ENCODE results near the gene UPP2.

The UPP2 gene

DNA sequence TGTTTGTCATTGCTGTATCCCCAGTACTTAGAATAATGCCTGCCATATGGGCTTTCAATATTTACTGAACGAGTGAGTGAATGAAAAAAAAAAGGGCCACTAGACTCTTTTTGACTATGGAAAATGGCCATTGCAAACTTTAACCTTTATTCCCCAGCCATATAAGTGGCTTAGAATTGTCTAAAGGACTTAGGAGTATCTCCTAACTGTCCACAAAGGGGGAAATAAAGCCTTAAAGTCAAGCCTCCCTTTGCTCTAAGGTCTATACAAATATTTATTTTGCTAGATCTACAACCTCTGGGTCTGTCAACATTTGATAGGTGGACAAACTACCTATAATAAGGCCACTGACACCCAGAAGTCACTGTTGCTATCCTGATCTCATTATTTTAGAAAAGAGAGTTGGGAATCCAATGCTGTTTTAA is 25.7 kb downstream of the UPP2 start:
- Histone ChIP-seq H3K27me3 (ENCODE audit: control insufficient read depth in 3 of 3, insufficient read depth in 3 of 3, low read depth in 1 of 3, low read length in 3 of 3) (no peaks in the 10 kb centered on the region), H3K18ac (ENCODE audit: low read length) (no peak overlapping the region), H3K23ac (ENCODE audit: low read depth, low read length, poor library complexity) (no peak overlapping the region), H3K27ac (replicated peaks; ENCODE audit: low read length) (no peak overlapping the region), H2AK5ac (ENCODE audit: low read depth, low read length) (no peak overlapping the region), H3K79me1 (ENCODE audit: low read depth, low read length) (no peaks in the 10 kb centered on the region), H3K4me1 (ENCODE audit: control insufficient read depth in 2 of 2, insufficient read depth in 1 of 2, low read depth in 1 of 2, low read length in 2 of 2) (no peaks in the 10 kb centered on the region), H3K4me3 (ENCODE audit: low read length in 2 of 2) (no peak overlapping the region), H3K36me3 (replicated peaks in 1 of 2; ENCODE audit: control insufficient read depth in 2 of 2, insufficient read depth in 2 of 2, low read length in 2 of 2) (no peaks in the 10 kb centered on the region), H2BK5ac (ENCODE audit: low read length) (no peak overlapping the region), H3K9me3 (replicated peaks in 1 of 2; ENCODE audit: control insufficient read depth in 2 of 2, insufficient read depth in 1 of 2, low read depth in 1 of 2, low read length in 2 of 2) (no peaks in the 10 kb centered on the region), H4K91ac (ENCODE audit: low read depth, low read length, poor library complexity) (no peak overlapping the region), H2BK15ac (ENCODE audit: low read length) (no peak overlapping the region), H2BK120ac (ENCODE audit: low read depth, low read length) (no peak overlapping the region), H4K8ac (ENCODE audit: low read depth, low read length) (no peak overlapping the region), H2AFZ (ENCODE audit: low read length) (no peak overlapping the region), H3K9ac (ENCODE audit: low read depth, low read length, poor library complexity) (no peak overlapping the region), H2BK12ac (ENCODE audit: low read length) (no peak overlapping the region), H3K14ac (ENCODE audit: low read length) (no peak overlapping the region), H3K4ac (ENCODE audit: low read length) (no peak overlapping the region), H3K4me2 (ENCODE audit: insufficient read depth, low read length, poor library complexity, severe bottlenecking) (no peak overlapping the region)
- no CpG with 5 or more reads among the region's 1 CpG for WGBS, 2 donors (ENCODE audit: extremely low coverage in 2 of 2, insufficient read length in 2 of 2, insufficient replicate concordance in 1 of 2)
- no peak for DNase-seq (ENCODE audit: low spot score)

DNA sequence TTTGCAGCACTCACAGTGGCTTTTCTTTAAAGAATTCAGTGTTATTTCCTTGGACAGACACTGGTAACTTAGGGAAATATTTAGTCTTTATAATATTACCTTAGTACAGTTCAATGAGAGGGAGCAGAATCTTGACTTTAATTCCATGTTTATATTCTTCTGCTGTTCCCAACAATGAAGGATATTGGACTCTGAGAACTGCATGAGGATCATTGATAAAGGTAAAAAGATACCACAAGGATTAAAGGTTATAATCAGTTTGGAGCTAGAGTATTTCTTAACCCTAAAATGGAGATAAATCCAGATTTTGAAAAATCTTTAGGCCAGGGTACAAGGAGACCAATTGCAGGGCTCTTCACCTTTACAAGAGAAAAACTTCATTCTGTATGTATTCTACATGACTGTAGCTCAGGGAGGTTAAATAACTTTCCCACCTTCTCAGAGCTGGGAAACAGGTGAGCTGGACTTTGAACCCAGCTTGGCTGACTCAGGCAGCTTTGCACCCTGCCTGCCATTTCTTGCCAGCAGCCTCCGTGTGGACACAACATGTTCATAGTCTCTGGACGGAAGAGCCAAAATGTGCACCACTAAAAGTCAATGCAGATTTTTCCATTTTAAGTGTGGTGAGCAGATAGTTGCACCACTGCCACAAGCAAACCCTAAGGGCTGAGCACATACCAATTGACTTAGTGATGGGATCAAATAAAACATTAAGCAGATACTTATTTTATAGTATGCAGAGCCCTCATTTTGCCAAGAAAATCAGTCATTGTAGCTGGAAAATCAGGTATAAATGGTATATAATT is 26.7 kb downstream of the UPP2 start:
- Histone ChIP-seq H3K4ac (ENCODE audit: low read length) (no peak overlapping the region), H2AK5ac (ENCODE audit: low read depth, low read length) (no peak overlapping the region), H3K4me1 (ENCODE audit: control insufficient read depth in 2 of 2, insufficient read depth in 1 of 2, low read depth in 1 of 2, low read length in 2 of 2) (no peaks in the 10 kb centered on the region), H3K27me3 (ENCODE audit: control insufficient read depth in 3 of 3, insufficient read depth in 3 of 3, low read depth in 1 of 3, low read length in 3 of 3) (no peaks in the 10 kb centered on the region), H2BK5ac (ENCODE audit: low read length) (no peak overlapping the region), H3K4me3 (ENCODE audit: low read length in 2 of 2) (no peak overlapping the region), H3K18ac (ENCODE audit: low read length) (no peak overlapping the region), H2BK120ac (ENCODE audit: low read depth, low read length) (no peak overlapping the region), H2AFZ (ENCODE audit: low read length) (no peak overlapping the region), H4K91ac (ENCODE audit: low read depth, low read length, poor library complexity) (no peak overlapping the region), H3K23ac (ENCODE audit: low read depth, low read length, poor library complexity) (no peak overlapping the region), H3K79me1 (ENCODE audit: low read depth, low read length) (no peaks in the 10 kb centered on the region), H3K36me3 (replicated peaks in 1 of 2; ENCODE audit: control insufficient read depth in 2 of 2, insufficient read depth in 2 of 2, low read length in 2 of 2) (no peaks in the 10 kb centered on the region), H2BK12ac (ENCODE audit: low read length) (no peak overlapping the region), H3K14ac (ENCODE audit: low read length) (no peak overlapping the region), H3K9me3 (replicated peaks in 1 of 2; ENCODE audit: control insufficient read depth in 2 of 2, insufficient read depth in 1 of 2, low read depth in 1 of 2, low read length in 2 of 2) (no peaks in the 10 kb centered on the region), H3K4me2 (ENCODE audit: insufficient read depth, low read length, poor library complexity, severe bottlenecking) (no peak overlapping the region), H3K9ac (ENCODE audit: low read depth, low read length, poor library complexity) (no peak overlapping the region), H3K27ac (replicated peaks; ENCODE audit: low read length) (no peak overlapping the region), H4K8ac (ENCODE audit: low read depth, low read length) (no peak overlapping the region), H2BK15ac (ENCODE audit: low read length) (no peak overlapping the region)
- DNase-seq (ENCODE audit: low spot score): no peak
- no CpG with 5 or more reads among the region's 2 CpGs for WGBS, 2 donors (ENCODE audit: extremely low coverage in 2 of 2, insufficient read length in 2 of 2, insufficient replicate concordance in 1 of 2)

DNA sequence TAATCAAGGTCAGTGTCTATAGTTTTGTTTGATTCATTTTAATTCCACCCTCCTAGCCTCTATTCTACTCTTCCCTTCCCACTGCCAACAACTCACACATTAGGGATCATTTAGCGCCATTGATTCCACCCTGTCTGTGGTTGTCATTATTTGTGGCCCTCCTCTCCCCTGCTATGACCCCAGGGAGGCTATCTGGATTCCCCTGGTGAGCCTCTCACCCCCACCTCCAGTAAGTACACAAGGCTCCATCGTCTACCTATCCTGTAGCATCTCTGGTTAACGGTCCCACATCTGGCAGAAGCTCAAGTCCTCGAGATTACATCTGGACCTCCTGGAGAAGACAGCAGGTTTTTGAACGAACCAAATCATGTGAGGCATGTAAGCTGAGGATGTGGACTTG is 27.4 kb downstream of the UPP2 start:
- H3K14ac ChIP-seq (ENCODE audit: low read length): no peak overlapping the region
- H2BK5ac ChIP-seq (ENCODE audit: low read length): no peak overlapping the region
- H3K36me3 ChIP-seq (replicated peaks in 1 of 2; ENCODE audit: control insufficient read depth in 2 of 2, insufficient read depth in 2 of 2, low read length in 2 of 2): no peaks in the 10 kb centered on the region
- H4K91ac ChIP-seq (ENCODE audit: low read depth, low read length, poor library complexity): no peak overlapping the region
- no peak overlapping the region for H3K4me3 ChIP-seq (ENCODE audit: low read length in 2 of 2)
- H4K8ac ChIP-seq (ENCODE audit: low read depth, low read length): no peak overlapping the region
- WGBS, 2 donors (ENCODE audit: extremely low coverage in 2 of 2, insufficient read length in 2 of 2, insufficient replicate concordance in 1 of 2): no CpG with 5 or more reads among the region's 5 CpGs
- no peak overlapping the region for H2BK12ac ChIP-seq (ENCODE audit: low read length)
- no peaks in the 10 kb centered on the region for H3K4me1 ChIP-seq (ENCODE audit: control insufficient read depth in 2 of 2, insufficient read depth in 1 of 2, low read depth in 1 of 2, low read length in 2 of 2)
- no peak overlapping the region for H3K9ac ChIP-seq (ENCODE audit: low read depth, low read length, poor library complexity)
- H2BK120ac ChIP-seq (ENCODE audit: low read depth, low read length): no peak overlapping the region
- H2BK15ac ChIP-seq (ENCODE audit: low read length): no peak overlapping the region
- DNase-seq (ENCODE audit: low spot score): no peak
- no peak overlapping the region for H3K4me2 ChIP-seq (ENCODE audit: insufficient read depth, low read length, poor library complexity, severe bottlenecking)
- no peaks in the 10 kb centered on the region for H3K79me1 ChIP-seq (ENCODE audit: low read depth, low read length)
- H3K27ac ChIP-seq (replicated peaks; ENCODE audit: low read length): no peak overlapping the region
- H3K23ac ChIP-seq (ENCODE audit: low read depth, low read length, poor library complexity): no peak overlapping the region
- H2AFZ ChIP-seq (ENCODE audit: low read length): no peak overlapping the region
- H2AK5ac ChIP-seq (ENCODE audit: low read depth, low read length): no peak overlapping the region
- no peak overlapping the region for H3K18ac ChIP-seq (ENCODE audit: low read length)
- no peak overlapping the region for H3K4ac ChIP-seq (ENCODE audit: low read length)
- H3K9me3 ChIP-seq (replicated peaks in 1 of 2; ENCODE audit: control insufficient read depth in 2 of 2, insufficient read depth in 1 of 2, low read depth in 1 of 2, low read length in 2 of 2): no peaks in the 10 kb centered on the region
- H3K27me3 ChIP-seq (ENCODE audit: control insufficient read depth in 3 of 3, insufficient read depth in 3 of 3, low read depth in 1 of 3, low read length in 3 of 3): no peaks in the 10 kb centered on the region

DNA sequence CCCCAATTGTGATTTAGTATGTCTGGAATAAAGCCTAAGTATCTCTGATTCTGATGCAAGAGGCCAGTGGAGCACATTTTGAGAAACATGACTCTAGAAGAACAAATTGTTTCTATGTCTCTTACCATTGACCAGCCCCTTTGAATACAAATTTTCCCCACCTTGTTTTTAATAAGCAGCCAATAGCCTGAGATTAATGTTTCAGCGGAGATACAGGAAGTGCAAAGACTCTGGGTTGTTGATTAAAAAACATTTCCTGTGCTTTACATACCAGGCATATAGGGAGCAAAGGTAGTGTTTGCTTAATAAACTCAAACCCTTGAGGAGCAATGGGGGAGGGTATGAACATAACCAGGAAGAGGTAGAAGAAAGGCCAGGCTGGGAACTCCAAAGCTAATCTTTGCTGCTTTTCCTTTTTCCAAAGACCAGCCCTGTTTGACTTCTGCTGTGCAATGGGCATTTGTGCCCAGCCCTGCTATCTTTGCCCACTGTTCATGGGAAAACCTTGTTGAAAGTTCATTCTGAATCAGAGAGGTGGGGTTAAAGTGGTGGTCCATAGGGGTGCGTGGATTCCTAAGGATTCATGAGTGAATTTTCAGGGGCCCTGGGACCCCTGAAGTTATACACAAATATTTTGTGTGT is 29.3 kb downstream of the UPP2 start:
- no peak overlapping the region for H3K9ac ChIP-seq (ENCODE audit: low read depth, low read length, poor library complexity)
- no peak overlapping the region for H2AFZ ChIP-seq (ENCODE audit: low read length)
- H2BK12ac ChIP-seq (ENCODE audit: low read length): no peak overlapping the region
- H3K9me3 ChIP-seq (replicated peaks in 1 of 2; ENCODE audit: control insufficient read depth in 2 of 2, insufficient read depth in 1 of 2, low read depth in 1 of 2, low read length in 2 of 2): no peaks in the 10 kb centered on the region
- H3K36me3 ChIP-seq (replicated peaks in 1 of 2; ENCODE audit: control insufficient read depth in 2 of 2, insufficient read depth in 2 of 2, low read length in 2 of 2): no peaks in the 10 kb centered on the region
- H2BK15ac ChIP-seq (ENCODE audit: low read length): no peak overlapping the region
- no peak overlapping the region for H4K8ac ChIP-seq (ENCODE audit: low read depth, low read length)
- H4K91ac ChIP-seq (ENCODE audit: low read depth, low read length, poor library complexity): no peak overlapping the region
- H3K27me3 ChIP-seq (ENCODE audit: control insufficient read depth in 3 of 3, insufficient read depth in 3 of 3, low read depth in 1 of 3, low read length in 3 of 3): no peaks in the 10 kb centered on the region
- no peak overlapping the region for H3K23ac ChIP-seq (ENCODE audit: low read depth, low read length, poor library complexity)
- no peak overlapping the region for H2AK5ac ChIP-seq (ENCODE audit: low read depth, low read length)
- no CpG with 5 or more reads among the region's 2 CpGs for WGBS, 2 donors (ENCODE audit: extremely low coverage in 2 of 2, insufficient read length in 2 of 2, insufficient replicate concordance in 1 of 2)
- H3K79me1 ChIP-seq (ENCODE audit: low read depth, low read length): no peaks in the 10 kb centered on the region
- H3K18ac ChIP-seq (ENCODE audit: low read length): no peak overlapping the region
- H3K14ac ChIP-seq (ENCODE audit: low read length): no peak overlapping the region
- H2BK120ac ChIP-seq (ENCODE audit: low read depth, low read length): no peak overlapping the region
- H3K27ac ChIP-seq (replicated peaks; ENCODE audit: low read length): no peak overlapping the region
- H3K4ac ChIP-seq (ENCODE audit: low read length): no peak overlapping the region
- H3K4me1 ChIP-seq (ENCODE audit: control insufficient read depth in 2 of 2, insufficient read depth in 1 of 2, low read depth in 1 of 2, low read length in 2 of 2): no peaks in the 10 kb centered on the region
- no peak overlapping the region for H3K4me3 ChIP-seq (ENCODE audit: low read length in 2 of 2)
- H2BK5ac ChIP-seq (ENCODE audit: low read length): no peak overlapping the region
- no peak for DNase-seq (ENCODE audit: low spot score)
- H3K4me2 ChIP-seq (ENCODE audit: insufficient read depth, low read length, poor library complexity, severe bottlenecking): no peak overlapping the region
